Neuronal stem cell (in vitro differentiated cells): ENCODE measurements around the gene ABCA7.
A peak's percentile ranks its signal among the peaks of the same experiment; 100 is the strongest.

ENCODE experiments used
- DNase-seq: peaks from one replicate; pipeline ENCODE4 v3.0.0-alpha.2; 2013; ENCODE audit warnings: low spot score
- H2AFZ ChIP-seq: one replicate; pipeline ENCODE4 v1.6.1; 2013; ENCODE audit warnings: mild to moderate bottlenecking, low read length, inconsistent platforms
- H2AK5ac ChIP-seq: 2 replicates; pipeline ENCODE4 v1.6.1; 2013; ENCODE audit warnings: low read depth, mild to moderate bottlenecking, inconsistent platforms, low read length, moderate library complexity, mixed read lengths
- H2BK120ac ChIP-seq: 2 replicates; pipeline ENCODE4 v1.6.1; 2013; ENCODE audit warnings: low read depth, mild to moderate bottlenecking, inconsistent platforms, low read length, moderate library complexity, mixed read lengths
- H2BK12ac ChIP-seq: one replicate; pipeline ENCODE4 v1.6.1; 2013; ENCODE audit warnings: low read length, inconsistent platforms
- H2BK15ac ChIP-seq: 2 replicates; pipeline ENCODE4 v1.6.1; 2013; ENCODE audit warnings: mild to moderate bottlenecking, low read length, inconsistent platforms, mixed read lengths
- H2BK5ac ChIP-seq: one replicate; pipeline ENCODE4 v1.6.1; 2013; ENCODE audit warnings: inconsistent platforms, mild to moderate bottlenecking, low read length, moderate library complexity
- H3K14ac ChIP-seq: one replicate; pipeline ENCODE4 v1.6.1; 2013; ENCODE audit warnings: low read length, inconsistent platforms
- H3K18ac ChIP-seq: 2 replicates; pipeline ENCODE4 v1.6.1; 2013; ENCODE audit warnings: low read length, inconsistent platforms
- H3K23ac ChIP-seq: 2 replicates; pipeline ENCODE4 v1.6.1; 2013; ENCODE audit warnings: low read depth, mild to moderate bottlenecking, mixed read lengths, low read length, inconsistent platforms; ENCODE audit not compliant: poor library complexity
- H3K27ac ChIP-seq: replicated peaks from 3 replicates; pipeline ENCODE4 v1.5.1; 2013; ENCODE audit warnings: low read length, inconsistent platforms
- H3K27me3 ChIP-seq, 3 experiments: 2 replicates each; pipeline ENCODE4 v1.6.1; 2013; ENCODE audit warnings: low read length in 3 of 3, mild to moderate bottlenecking in 2 of 3, inconsistent platforms in 1 of 3, low read depth in 1 of 3, mixed read lengths in 1 of 3, moderate library complexity in 1 of 3; ENCODE audit not compliant: control insufficient read depth in 3 of 3, insufficient read depth in 3 of 3
- H3K36me3 ChIP-seq, 2 donors: replicated peaks in 1 of 2; 2 replicates each; pipeline ENCODE4 v1.6.1; 2013; ENCODE audit warnings: low read length in 2 of 2; ENCODE audit not compliant: control insufficient read depth in 2 of 2, insufficient read depth in 2 of 2
- H3K4ac ChIP-seq: 2 replicates; pipeline ENCODE4 v1.6.1; 2013; ENCODE audit warnings: inconsistent platforms, mild to moderate bottlenecking, low read length, moderate library complexity
- H3K4me1 ChIP-seq, 2 donors: 1 replicate in 1 of 2; 2 replicates in 1 of 2; pipeline ENCODE4 v1.6.1; 2013; ENCODE audit warnings: low read length in 2 of 2, low read depth in 1 of 2; ENCODE audit not compliant: control insufficient read depth in 2 of 2, insufficient read depth in 1 of 2
- H3K4me2 ChIP-seq: one replicate; pipeline ENCODE4 v1.6.1; 2013; ENCODE audit warnings: mild to moderate bottlenecking, low read length, inconsistent platforms; ENCODE audit not compliant: insufficient read depth, poor library complexity, severe bottlenecking
- H3K4me3 ChIP-seq, 2 donors: 2 replicates each; pipeline ENCODE4 v1.5.1; 2013; ENCODE audit warnings: low read length in 2 of 2, mild to moderate bottlenecking in 2 of 2, inconsistent platforms in 1 of 2, moderate library complexity in 1 of 2
- H3K79me1 ChIP-seq: one replicate; pipeline ENCODE4 v1.6.1; 2013; ENCODE audit warnings: low read depth, mild to moderate bottlenecking, inconsistent platforms, low read length, moderate library complexity
- H3K9ac ChIP-seq: one replicate; pipeline ENCODE4 v1.6.1; 2013; ENCODE audit warnings: mild to moderate bottlenecking, low read depth, low read length, inconsistent platforms; ENCODE audit not compliant: poor library complexity
- H3K9me3 ChIP-seq, 2 donors: replicated peaks in 1 of 2; 2 replicates each; pipeline versions ENCODE3 to v1.6.1; 2013; ENCODE audit warnings: low read length in 2 of 2, mild to moderate bottlenecking in 2 of 2, inconsistent platforms in 1 of 2, low read depth in 1 of 2, mixed read lengths in 1 of 2, moderate library complexity in 1 of 2; ENCODE audit not compliant: control insufficient read depth in 2 of 2, insufficient read depth in 1 of 2
- H4K8ac ChIP-seq: one replicate; pipeline ENCODE4 v1.6.1; 2013; ENCODE audit warnings: low read depth, mild to moderate bottlenecking, inconsistent platforms, low read length, moderate library complexity
- H4K91ac ChIP-seq: one replicate; pipeline ENCODE4 v1.6.1; 2013; ENCODE audit warnings: low read length, low read depth, mild to moderate bottlenecking, inconsistent platforms; ENCODE audit not compliant: poor library complexity
- WGBS, 2 donors: extraction: QIAGEN DNeasy Blood & Tissue Kit; methylation state at CpG; one replicate each; pipeline ENCODE4 v1.1.7; 2013; ENCODE audit warnings: missing lambda C conversion rate in 2 of 2, mixed read lengths in 1 of 2; ENCODE audit not compliant: insufficient read length in 2 of 2, insufficient replicate concordance in 1 of 2; ENCODE audit errors: extremely low coverage in 2 of 2; 5-methylcytosine and 5-hydroxymethylcytosine counted together

Gene ABCA7

GRCh38 chr19:996051-996838 lies 43.7 kb upstream of the ABCA7 start:
- Histone ChIP-seq H3K4me3 (no peak overlapping the region), H2AK5ac (peak overlapping the region; percentile 75), H3K4me2 (peak overlapping the region; percentile 45), H3K36me3 (peaks cover 0 to 21% of the 10 kb centered on the region in 2 donors), H3K14ac (peak overlapping the region; percentile 56), H2BK12ac (peak overlapping the region; percentile 84), H3K4me1 (peaks cover 7 to 8% of the 10 kb centered on the region in 2 donors), H3K23ac (peak overlapping the region; percentile 96), H4K8ac (peak overlapping the region; percentile 82), H2BK5ac (peak overlapping the region; percentile 53), H2AFZ (no peak overlapping the region), H3K27ac (no peak overlapping the region), H2BK120ac (peak overlapping the region; percentile 18), H3K9me3 (no peaks in the 10 kb centered on the region), H2BK15ac (peak overlapping the region; percentile 67), H3K79me1 (peaks cover 6% of the 10 kb centered on the region), H3K9ac (peak overlapping the region; percentile 86), H3K18ac (peak overlapping the region; percentile 94), H3K4ac (no peak overlapping the region), H3K27me3 (peaks cover 0 to 43% (median 15%) of the 10 kb centered on the region in 3 experiments), H4K91ac (no peak overlapping the region)
- no CpG with 5 or more reads among the region's 64 CpGs for WGBS, 2 donors
- DNase-seq, result no peak

DNA sequence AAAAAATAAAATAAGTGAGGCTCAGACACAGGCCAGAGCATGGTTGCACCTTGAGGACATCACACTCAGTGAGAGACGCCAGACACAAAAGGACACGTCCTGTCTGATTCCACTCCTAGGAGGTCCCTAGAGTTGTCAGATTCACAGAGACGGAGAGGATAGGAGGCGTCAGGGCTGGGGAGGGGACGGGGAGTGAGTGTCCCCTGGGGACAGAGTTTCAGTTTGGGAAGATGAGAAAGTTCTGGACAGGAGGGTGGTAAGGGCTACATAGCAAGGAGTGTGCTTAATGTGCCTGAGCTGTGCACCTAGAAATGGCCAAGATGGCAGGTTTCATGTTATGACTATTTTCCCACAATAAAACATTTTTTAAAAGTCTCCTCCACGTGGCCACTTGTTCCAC lies 41.8 kb upstream of the ABCA7 start:
- no peak overlapping the region for H4K8ac ChIP-seq
- H3K4me3 ChIP-seq, result no peak overlapping the region
- H3K9ac ChIP-seq, result no peak overlapping the region
- H3K23ac ChIP-seq, result no peak overlapping the region
- peaks cover 0 to 10% of the 10 kb centered on the region in 2 donors for H3K36me3 ChIP-seq
- peaks cover 2% of the 10 kb centered on the region for H3K79me1 ChIP-seq
- H3K14ac ChIP-seq, result peak overlapping the region; percentile 38
- no peak overlapping the region for H4K91ac ChIP-seq
- H2BK15ac ChIP-seq, result peak overlapping the region; percentile 49
- peak overlapping the region; percentile 41 for H2BK12ac ChIP-seq
- no peaks in the 10 kb centered on the region for H3K9me3 ChIP-seq
- no peak overlapping the region for H3K27ac ChIP-seq
- DNase-seq, result no peak
- no peak overlapping the region for H3K4ac ChIP-seq
- H3K27me3 ChIP-seq, result peaks cover 0 to 47% (median 17%) of the 10 kb centered on the region in 3 experiments
- no peak overlapping the region for H3K4me2 ChIP-seq
- H3K18ac ChIP-seq, result no peak overlapping the region
- WGBS, 2 donors, result no CpG with 5 or more reads among the region's 6 CpGs
- no peak overlapping the region for H2BK5ac ChIP-seq
- peaks cover 11% of the 10 kb centered on the region in 2 donors for H3K4me1 ChIP-seq
- no peak overlapping the region for H2BK120ac ChIP-seq
- H2AK5ac ChIP-seq, result peak overlapping the region; percentile 56
- H2AFZ ChIP-seq, result no peak overlapping the region

- H3K27ac ChIP-seq, result no peak overlapping the region
- H3K36me3 ChIP-seq, result peaks cover 0 to 5% of the 10 kb centered on the region in 2 donors
These were observed 40.6 kb upstream of the ABCA7 start for GRCh38 chr19:999379-999719.

GRCh38 chr19:1000095-1000494 lies 39.8 kb upstream of the ABCA7 start, which contains the start of gene GRIN3B:
Gene GRIN3B (plus strand): TSS chr19:1000419. CDS start chr19:1000438, 19 bp downstream.
- Histone ChIP-seq H2BK15ac (peak within 1 kb of the TSS; percentile 49), H3K23ac (no peak within 1 kb of the TSS), H2BK120ac (peak within 1 kb of the TSS; percentile 17), H3K9ac (peak within 1 kb of the TSS; percentile 81), H3K9me3 (peaks cover 0 to under 1% of the 10 kb centered on the region in 2 donors), H2AFZ (peak within 1 kb of the TSS; percentile 89), H3K4me1 (peaks cover 8 to 11% of the 10 kb centered on the region in 2 donors), H3K18ac (peak within 1 kb of the TSS; percentile 92), H2BK5ac (no peak within 1 kb of the TSS), H3K4ac (no peak within 1 kb of the TSS), H3K27me3 (peaks cover 0 to 47% (median 17%) of the 10 kb centered on the region in 3 experiments), H2BK12ac (no peak within 1 kb of the TSS), H3K36me3 (no peaks in the 10 kb centered on the region), H3K4me3 (peak within 1 kb of the TSS; percentile 45 to 88), H3K14ac (peak within 1 kb of the TSS; percentile 21), H3K27ac (no peak within 1 kb of the TSS), H4K91ac (no peak within 1 kb of the TSS), H2AK5ac (peak within 1 kb of the TSS; percentile 99), H3K4me2 (peak within 1 kb of the TSS; percentile 93), H3K79me1 (no peaks in the 10 kb centered on the region), H4K8ac (no peak within 1 kb of the TSS)
- WGBS, 2 donors, result no CpG with 5 or more reads among the region's 43 CpGs
- DNase-seq, result peak; percentile 60

More at GRCh38 chr19:999379-999719, 40.6 kb upstream of the ABCA7 start:
- Histone ChIP-seq H3K4me3 (no peak overlapping the region), H3K27me3 (peaks cover 0 to 47% (median 17%) of the 10 kb centered on the region in 3 experiments), H3K18ac (no peak overlapping the region), H2BK12ac (no peak overlapping the region), H3K23ac (no peak overlapping the region), H4K91ac (no peak overlapping the region), H3K14ac (no peak overlapping the region), H2AK5ac (no peak overlapping the region), H3K4ac (no peak overlapping the region), H4K8ac (no peak overlapping the region), H3K4me2 (no peak overlapping the region), H3K79me1 (no peaks in the 10 kb centered on the region), H3K9ac (no peak overlapping the region), H3K9me3 (no peaks in the 10 kb centered on the region), H2BK15ac (no peak overlapping the region), H2BK5ac (no peak overlapping the region), H3K4me1 (peaks cover 8 to 11% of the 10 kb centered on the region in 2 donors), H2BK120ac (no peak overlapping the region), H2AFZ (no peak overlapping the region)
- DNase-seq, result no peak
- no CpG with 5 or more reads among the region's 3 CpGs for WGBS, 2 donors
